ENCODE results near the gene HCRTR1.

HCRTR1 gene

DNA sequence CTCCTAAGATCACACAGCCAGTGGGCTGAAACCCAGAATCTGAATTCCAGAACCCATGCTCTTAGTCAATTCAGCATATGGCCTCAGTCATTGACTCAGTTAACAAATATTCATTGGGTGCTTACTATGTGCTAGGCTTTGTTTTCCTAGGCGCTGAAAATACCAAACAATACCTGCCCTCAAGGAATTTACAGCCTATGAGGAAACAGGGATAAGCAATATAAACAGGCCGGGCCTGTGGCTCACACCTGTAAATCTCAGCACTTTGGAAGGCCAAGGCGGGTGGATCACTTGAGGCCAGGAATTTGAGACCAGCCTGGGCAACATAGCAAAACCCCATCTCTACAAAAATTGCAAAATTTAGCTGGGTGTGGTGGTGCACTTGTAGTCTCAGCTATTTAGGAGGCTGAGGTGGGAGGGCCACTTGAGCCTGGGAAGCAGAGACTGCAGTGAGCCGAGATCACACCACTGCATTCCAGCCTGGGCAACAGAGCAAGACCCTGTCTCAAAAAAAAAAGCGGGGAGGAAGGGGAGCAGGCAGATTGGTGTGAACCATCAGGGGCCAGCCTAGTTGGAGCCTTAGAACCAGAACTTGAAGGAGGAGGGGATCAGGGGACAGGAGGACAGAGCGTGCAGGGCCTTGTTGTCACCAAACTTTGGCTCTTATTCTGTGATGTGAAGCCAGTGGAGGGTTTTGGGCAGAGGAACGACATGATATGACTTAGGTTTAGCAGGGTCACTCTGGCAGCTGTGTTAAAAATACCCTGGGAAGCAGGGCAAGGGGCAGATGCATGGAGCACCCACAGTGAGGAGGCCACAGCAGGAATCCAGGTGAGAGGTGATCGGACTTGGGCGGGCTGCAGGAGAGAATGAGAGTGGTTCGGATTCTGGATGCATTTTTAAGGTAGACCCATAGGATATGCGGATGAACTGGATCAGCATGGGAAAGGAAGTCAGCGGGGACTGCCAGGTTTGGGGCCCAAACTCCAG lies 35.4 kb upstream of the HCRTR1 start:
- no peak overlapping the region for H3K4me3 ChIP-seq (ENCODE audit: low read depth, low read length)
- no peak for TF ChIP-seq CTCF (conservative IDR thresholded peaks at IDR 0.05; ENCODE audit: low read depth, low read length)
- no peak for DNase-seq (ENCODE audit: low read depth)

DNA sequence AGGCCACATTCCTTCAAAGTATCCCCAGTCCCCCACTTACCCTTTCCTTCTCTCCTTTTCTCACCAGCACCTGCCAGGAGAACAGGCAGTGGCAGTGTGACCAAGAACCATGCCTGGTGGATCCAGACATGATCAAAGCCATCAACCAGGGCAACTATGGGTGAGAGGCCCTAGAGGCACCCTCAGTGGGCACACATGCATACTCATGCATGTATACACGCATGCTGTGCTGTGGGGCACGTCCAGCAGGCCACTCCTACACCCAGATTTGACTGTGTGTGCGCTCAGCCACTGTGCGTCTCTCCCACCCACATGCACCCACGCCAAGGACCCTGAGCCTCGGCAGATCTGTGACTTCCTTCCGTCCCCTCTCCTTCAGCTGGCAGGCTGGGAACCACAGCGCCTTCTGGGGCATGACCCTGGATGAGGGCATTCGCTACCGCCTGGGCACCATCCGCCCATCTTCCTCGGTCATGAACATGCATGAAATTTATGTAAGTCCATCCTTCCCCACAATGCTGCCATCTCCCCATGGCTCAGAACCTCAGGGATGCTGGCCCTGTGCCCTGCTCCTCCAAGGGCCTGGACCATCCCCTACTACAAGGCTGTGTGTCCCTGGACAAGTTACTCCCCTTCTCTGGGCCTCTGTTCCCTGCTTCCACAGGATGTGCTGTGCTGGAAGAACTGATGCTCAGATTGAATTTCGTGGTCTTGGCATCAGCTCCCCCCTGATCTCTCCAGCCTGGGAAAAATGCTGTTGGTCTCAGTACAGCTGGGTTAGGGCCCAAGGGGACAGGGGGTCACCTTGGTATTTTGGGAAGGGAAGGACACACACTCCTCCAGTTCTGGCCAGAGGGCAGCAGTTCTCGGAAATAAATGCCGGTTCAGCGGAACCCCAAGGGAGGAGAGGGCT lies 34.2 kb upstream of the HCRTR1 start:
- no peak for TF ChIP-seq CTCF (conservative IDR thresholded peaks at IDR 0.05; ENCODE audit: low read depth, low read length)
- no peak overlapping the region for H3K4me3 ChIP-seq (ENCODE audit: low read depth, low read length)
- DNase-seq (ENCODE audit: low read depth): peak; percentile 32

DNA sequence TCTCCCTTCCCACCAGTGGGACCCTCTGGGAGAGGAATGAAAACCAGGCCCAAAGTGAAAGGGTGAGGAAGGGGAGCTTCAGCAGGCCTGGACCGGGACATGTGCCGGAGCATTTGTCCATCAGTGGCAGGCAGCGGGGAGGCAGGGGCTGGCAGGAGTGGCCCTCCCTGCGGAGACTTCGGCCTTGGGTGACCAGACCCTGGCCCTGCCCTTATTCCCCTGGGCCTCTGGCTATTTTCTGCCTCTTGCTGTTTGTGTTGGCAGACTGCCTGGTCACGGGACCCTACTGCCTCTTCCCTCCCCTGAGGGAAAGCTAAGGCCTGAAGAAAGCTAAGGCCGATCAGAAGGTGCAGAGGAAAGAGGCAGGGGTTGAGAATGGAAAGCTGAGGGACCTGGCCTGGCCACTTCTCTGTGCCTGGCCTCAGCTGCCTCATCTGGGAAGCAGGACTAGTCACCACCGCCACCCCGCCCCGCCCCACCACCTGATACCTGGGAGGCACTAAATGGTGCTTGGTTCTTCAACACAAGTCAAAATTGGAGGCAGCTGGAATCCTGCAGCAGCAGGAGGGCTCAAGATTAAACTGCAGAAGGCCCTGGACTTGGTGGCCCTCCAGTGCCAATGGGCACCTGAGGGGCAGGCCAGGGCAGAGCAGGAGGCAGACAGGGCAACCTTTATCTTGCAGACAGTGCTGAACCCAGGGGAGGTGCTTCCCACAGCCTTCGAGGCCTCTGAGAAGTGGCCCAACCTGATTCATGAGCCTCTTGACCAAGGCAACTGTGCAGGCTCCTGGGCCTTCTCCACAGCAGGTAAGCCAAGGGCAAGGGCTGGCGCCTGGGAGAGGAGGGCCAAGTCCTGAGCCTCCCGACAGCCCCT lies 33.3 kb upstream of the HCRTR1 start:
- DNase-seq (ENCODE audit: low read depth): peak; percentile 89
- H3K4me3 ChIP-seq (ENCODE audit: low read depth, low read length): no peak overlapping the region
- no peak for TF ChIP-seq CTCF (conservative IDR thresholded peaks at IDR 0.05; ENCODE audit: low read depth, low read length)

DNA sequence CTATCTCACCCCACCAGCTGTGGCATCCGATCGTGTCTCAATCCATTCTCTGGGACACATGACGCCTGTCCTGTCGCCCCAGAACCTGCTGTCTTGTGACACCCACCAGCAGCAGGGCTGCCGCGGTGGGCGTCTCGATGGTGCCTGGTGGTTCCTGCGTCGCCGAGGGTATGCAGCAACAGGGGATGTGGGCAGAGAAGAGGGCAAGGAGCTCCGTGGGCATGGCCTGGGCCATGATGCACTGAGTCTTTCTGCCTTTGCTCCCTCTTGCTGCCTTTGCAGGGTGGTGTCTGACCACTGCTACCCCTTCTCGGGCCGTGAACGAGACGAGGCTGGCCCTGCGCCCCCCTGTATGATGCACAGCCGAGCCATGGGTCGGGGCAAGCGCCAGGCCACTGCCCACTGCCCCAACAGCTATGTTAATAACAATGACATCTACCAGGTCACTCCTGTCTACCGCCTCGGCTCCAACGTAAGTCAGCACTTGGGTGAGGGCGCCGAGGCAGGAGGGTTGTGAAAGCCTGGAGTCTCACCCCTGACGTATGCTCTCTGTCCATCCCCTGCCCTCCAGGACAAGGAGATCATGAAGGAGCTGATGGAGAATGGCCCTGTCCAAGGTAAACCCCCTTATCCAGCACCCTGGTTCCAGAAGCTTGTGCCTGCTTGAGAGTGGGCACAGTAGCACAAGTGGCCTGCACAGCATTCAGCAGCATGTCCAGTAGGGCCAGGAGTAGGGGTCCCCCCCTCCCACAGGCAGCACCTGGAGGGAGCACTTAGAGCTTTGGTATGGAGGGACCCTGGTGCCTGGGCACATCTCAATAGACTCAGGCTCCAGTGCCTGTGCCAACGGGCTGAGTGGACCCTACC lies 32.4 kb upstream of the HCRTR1 start:
- TF ChIP-seq CTCF (conservative IDR thresholded peaks at IDR 0.05; ENCODE audit: low read depth, low read length): no peak
- no peak for DNase-seq (ENCODE audit: low read depth)
- no peak overlapping the region for H3K4me3 ChIP-seq (ENCODE audit: low read depth, low read length)

GRCh38 chr1:31585736-31586365 lies 31.6 kb upstream of the HCRTR1 start:
- DNase-seq (ENCODE audit: low read depth): no peak
- H3K4me3 ChIP-seq (ENCODE audit: low read depth, low read length): no peak overlapping the region
- TF ChIP-seq CTCF (conservative IDR thresholded peaks at IDR 0.05; ENCODE audit: low read depth, low read length): no peak

All from choroid plexus epithelial cell (primary cell).